ENCODE data around the gene CDH26.

GRCh38 chr20:60021104-60021503 lies 62.9 kb downstream of the CDH26 start:
- TF ChIP-seq, protein P1, sequence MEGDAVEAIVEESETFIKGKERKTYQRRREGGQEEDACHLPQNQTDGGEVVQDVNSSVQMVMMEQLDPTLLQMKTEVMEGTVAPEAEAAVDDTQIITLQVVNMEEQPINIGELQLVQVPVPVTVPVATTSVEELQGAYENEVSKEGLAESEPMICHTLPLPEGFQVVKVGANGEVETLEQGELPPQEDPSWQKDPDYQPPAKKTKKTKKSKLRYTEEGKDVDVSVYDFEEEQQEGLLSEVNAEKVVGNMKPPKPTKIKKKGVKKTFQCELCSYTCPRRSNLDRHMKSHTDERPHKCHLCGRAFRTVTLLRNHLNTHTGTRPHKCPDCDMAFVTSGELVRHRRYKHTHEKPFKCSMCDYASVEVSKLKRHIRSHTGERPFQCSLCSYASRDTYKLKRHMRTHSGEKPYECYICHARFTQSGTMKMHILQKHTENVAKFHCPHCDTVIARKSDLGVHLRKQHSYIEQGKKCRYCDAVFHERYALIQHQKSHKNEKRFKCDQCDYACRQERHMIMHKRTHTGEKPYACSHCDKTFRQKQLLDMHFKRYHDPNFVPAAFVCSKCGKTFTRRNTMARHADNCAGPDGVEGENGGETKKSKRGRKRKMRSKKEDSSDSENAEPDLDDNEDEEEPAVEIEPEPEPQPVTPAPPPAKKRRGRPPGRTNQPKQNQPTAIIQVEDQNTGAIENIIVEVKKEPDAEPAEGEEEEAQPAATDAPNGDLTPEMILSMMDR (conservative IDR thresholded peaks at IDR 0.05; ENCODE audit: low read depth in 2 of 2) = no peak
- TF ChIP-seq EZH2 (IDR thresholded peaks at IDR 0.05; ENCODE audit: low read depth, unreplicated experiment) = no peak
